HepG2 (cell line): ENCODE measurements around the gene SBDS. TPM values are rescaled to one million over a fixed set of nuclear protein-coding genes. Genes with fewer than 3 reads are reported as not detected.
"Not testable (repeated sequence)": the region's sequence is repeated elsewhere in the genome, so short reads cannot be mapped to it uniquely, and the experiment has no call there.

Experiments
- ATAC-seq: fragments of 200-7000 bp; cut with Tn5 transposase; 3 replicates; pipeline ENCODE4 v1.9.1; 2020; ENCODE audit warnings: mild to moderate bottlenecking, moderate library complexity
- BruUV-seq: library from RNA; stranded (reverse); fragments of 400-500 nt; replicated peaks from 2 replicates; lab custom pipeline; 2021; lab: Mats Ljungman, UMichigan
- CTCF ChIA-PET: fragments of 300-600 bp; formaldehyde crosslinking; extraction: SDS; loops from one replicate; lab custom pipeline; 2021; ENCODE audit warnings: low total read pairs, inconsistent platforms, low intra/inter-chr PET ratio; lab: Yijun Ruan, JAX
- POLR2A ChIA-PET: fragments of 350-600 bp; sonication (Branson Sonifier 250); formaldehyde crosslinking; loops from one replicate; lab custom pipeline; 2020; ENCODE audit warnings: antibody characterized with exemption, inconsistent platforms; lab: Yijun Ruan, JAX
- DNase-seq: peaks from one replicate; pipeline ENCODE4 v3.0.0-alpha.2; 2015; ENCODE audit warnings: low spot score
- FAIRE-seq: peaks from 3 replicates; lab custom pipeline; 2011; peaks lifted over from hg19 to GRCh38; lab: Jason Lieb, UNC
- H2AFZ ChIP-seq: one replicate; pipeline ENCODE4 v1.6.1; 2011; ENCODE audit warnings: low read length, inconsistent platforms
- H3K27ac ChIP-seq: fragments of 300-600 bp; 3 replicates; pipeline ENCODE4 v1.8.0; 2011; ENCODE audit warnings: mixed run types, mild to moderate bottlenecking, mixed read lengths, low read length, inconsistent platforms; ENCODE audit not compliant: insufficient read depth; ENCODE audit errors: extremely low read length
- H3K27me3 ChIP-seq, 2 experiments: fragments of 200-600 bp in 1 of 2; 2 replicates in 1 of 2; 3 replicates in 1 of 2; pipeline versions ENCODE4 v1.6.0 to v1.8.0; 2011; ENCODE audit warnings: low read length in 2 of 2, mild to moderate bottlenecking in 2 of 2, moderate library complexity in 2 of 2, inconsistent platforms in 1 of 2; ENCODE audit not compliant: insufficient read depth in 2 of 2, control insufficient read depth in 1 of 2
- H3K36me3 ChIP-seq, 2 experiments: fragments of 200-600 bp in 1 of 2; replicated peaks in 1 of 2; 2 replicates in 1 of 2; 3 replicates in 1 of 2; pipeline versions ENCODE4 v1.5.1 to v1.8.0; 2011; ENCODE audit warnings: low read length in 2 of 2, inconsistent platforms in 1 of 2; ENCODE audit not compliant: insufficient read depth in 2 of 2, control insufficient read depth in 1 of 2
- H3K4me1 ChIP-seq: 2 replicates; pipeline ENCODE4 v1.5.1; 2012; ENCODE audit warnings: low read length, inconsistent platforms; ENCODE audit not compliant: insufficient read depth
- H3K4me2 ChIP-seq: 2 replicates; pipeline ENCODE4 v1.6.0; 2011; ENCODE audit warnings: low read depth, low read length, inconsistent platforms
- H3K4me3 ChIP-seq, 3 experiments: fragments of 200-600 bp in 1 of 3; sonication (generic), shearing (Covaris generic) in 1 of 3; replicated peaks in 1 of 3; 2 replicates each; pipeline ENCODE4 v1.5.1; 2011 to 2016; ENCODE audit warnings: low read length in 3 of 3, inconsistent platforms in 2 of 3, low read depth in 2 of 3, mild to moderate bottlenecking in 2 of 3, control low read depth in 1 of 3, mixed read lengths in 1 of 3; ENCODE audit not compliant: insufficient read depth in 1 of 3
- H3K79me2 ChIP-seq: one replicate; pipeline ENCODE4 v1.6.1; 2011; ENCODE audit warnings: low read length, inconsistent platforms; ENCODE audit not compliant: insufficient read depth
- H3K9ac ChIP-seq: 2 replicates; pipeline ENCODE4 v1.6.0; 2011; ENCODE audit warnings: mild to moderate bottlenecking, low read depth, low read length, inconsistent platforms; ENCODE audit not compliant: insufficient read depth
- H3K9me3 ChIP-seq: 2 replicates; pipeline ENCODE4 v1.5.1; 2012; ENCODE audit warnings: mild to moderate bottlenecking, low read length
- H4K20me1 ChIP-seq: 2 replicates; pipeline ENCODE4 v1.6.0; 2011; ENCODE audit warnings: inconsistent platforms, mild to moderate bottlenecking, low read length, moderate library complexity; ENCODE audit not compliant: insufficient read depth
- JUNB ChIP-seq: sonication (generic); formaldehyde crosslinking; IDR thresholded peaks from 2 replicates; pipeline ENCODE4 v1.8.0; 2022; ENCODE audit warnings: missing genetic modification reagents, mild to moderate bottlenecking, borderline replicate concordance
- MIXL1 ChIP-seq: IDR thresholded peaks from 2 replicates; pipeline ENCODE4 v1.6.1; 2016
- SRSF4 ChIP-seq: fragments of 200-400 bp; formaldehyde crosslinking; IDR thresholded peaks from one replicate; pipeline ENCODE4 v1.6.1; 2018; ENCODE audit warnings: mild to moderate bottlenecking, low read depth, low read length, moderate library complexity; ENCODE audit not compliant: poor library complexity, severe bottlenecking
- ZNF160 ChIP-seq: sonication (generic); formaldehyde crosslinking; IDR thresholded peaks from 2 replicates; pipeline ENCODE4 v1.8.0; 2022; ENCODE audit warnings: mild to moderate bottlenecking, inconsistent platforms, missing genetic modification reagents
- ZNF264 ChIP-seq: sonication (generic); formaldehyde crosslinking; IDR thresholded peaks from 2 replicates; pipeline ENCODE4 v1.4.0; 2020; ENCODE audit warnings: missing genetic modification reagents
- WGBS: methylation state at CpG from one replicate; pipeline ENCODE4 v1.1.6; 2017; ENCODE audit warnings: low lambda C conversion rate; 5-methylcytosine and 5-hydroxymethylcytosine counted together
- in situ Hi-C: cut with HindIII; loops from 2 replicates; pipeline ENCODE4 v1.10.0; 2017; ENCODE audit warnings: low pct_unique_long_range_greater_than_20kb; ENCODE audit not compliant: extremely low pct_ligation_motif_present
- intact Hi-C: fragments of 100-400 bp; cut with micrococcal nuclease; formaldehyde crosslinking; loops from one replicate; pipeline ENCODE4 v1.10.0; 2022; ENCODE audit not compliant: unreplicated experiment
- polyA plus RNA-seq, 8 experiments: library from polyadenylated mRNA; depleted of rRNA in 3 of 8; stranded (reverse) in 7 of 8; unstranded in 1 of 8; fragments of >200 nt; fragmentation: Illumina TruSeq in 4 of 8; extraction: Trizol in 4 of 8; gene quantifications; 2 replicates each; pipeline versions ENCODE4 v1.2.1 to v1.2.3, GENCODE V29; 2011 to 2016; ENCODE audit warnings: low read depth in 4 of 8, missing spikeins in 1 of 8, mixed read lengths in 1 of 8; ENCODE audit not compliant: insufficient read depth in 1 of 8
- total RNA-seq, 5 experiments: library from RNA; depleted of rRNA; stranded (reverse); fragments of >200 nt; fragmentation: Illumina TruSeq; extraction: Trizol; gene quantifications; 2 replicates each; pipeline ENCODE4 v1.2.3, GENCODE V29; 2016; ENCODE audit warnings: low read depth in 1 of 5

SBDS gene
- total and polyA plus RNA-seq, 2 of the 13 experiments (the other 11 are each of a cell fraction or from before 2014, with no cell fraction given), result 39.1 to 79.3 TPM

DNA sequence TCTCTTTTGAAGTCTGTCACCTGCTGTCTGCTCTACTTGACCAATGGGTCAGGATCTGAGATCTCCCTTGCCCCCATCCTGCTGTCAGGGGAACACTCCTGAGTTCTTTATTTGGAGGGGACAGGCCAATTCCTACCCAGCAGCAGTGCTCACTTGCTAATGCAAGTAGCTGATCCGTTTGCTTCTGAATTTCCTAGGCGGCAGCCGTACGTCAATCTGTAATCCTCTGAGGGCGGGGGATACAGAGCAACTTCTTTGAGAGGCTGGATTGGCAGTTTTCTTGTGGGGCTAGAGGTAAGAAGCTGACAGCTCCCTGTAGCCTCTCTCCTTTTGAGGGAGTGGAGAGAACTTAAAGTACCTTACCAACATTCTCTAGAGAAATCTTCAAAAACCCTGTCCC, 37.9 kb upstream of the SBDS start:
- Histone ChIP-seq H3K27me3 (no peaks in the 10 kb centered on the region), H3K36me3 (peaks cover 1 to 10% of the 10 kb centered on the region in 2 experiments; a peak in 2 of 5 replicates), H3K4me1 (no peaks in the 10 kb centered on the region), H3K79me2 (no peaks in the 10 kb centered on the region), H3K9ac (no peak overlapping the region), H3K4me3 (no peak overlapping the region), H3K27ac (no peak overlapping the region), H2AFZ (no peak overlapping the region), H4K20me1 (no peaks in the 10 kb centered on the region), H3K4me2 (no peak overlapping the region), H3K9me3 (no peaks in the 10 kb centered on the region)
- ChIA-PET CTCF (no interaction called here), POLR2A (no interaction called here)
- ATAC-seq, result no peak
- in situ Hi-C loops (no loop called here), intact Hi-C loops (no loop called here)
- no peak for FAIRE-seq
- BruUV-seq, result no TSS peak
- WGBS, result 100% methylated on average over 5 of the region's 5 CpGs
- no peak for TF ChIP-seq JUNB (CRISPR knock-in tag)
- no peak for TF ChIP-seq SRSF4
- TF ChIP-seq ZNF160 (CRISPR knock-in tag), result no peak
- no peak for TF ChIP-seq ZNF264
- no peak for TF ChIP-seq MIXL1
- DNase-seq, result no peak

DNA sequence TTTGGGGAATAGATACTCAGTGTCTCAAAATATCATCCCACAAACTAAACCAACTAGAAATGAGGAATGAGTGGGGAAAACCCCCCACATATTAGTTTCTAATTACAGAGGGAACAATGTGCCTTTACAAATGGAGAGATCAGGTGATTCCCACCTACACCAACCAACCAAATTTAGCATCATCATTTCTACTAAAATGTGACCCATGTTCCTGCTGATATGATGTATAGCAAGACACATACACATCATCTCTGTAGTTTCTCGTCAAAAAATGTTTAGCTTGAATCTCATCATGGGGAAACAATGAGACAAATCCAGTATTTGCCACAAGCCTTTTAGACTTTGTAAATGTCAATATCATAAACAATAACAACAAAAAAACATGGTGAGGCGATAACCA, 36.3 kb upstream of the SBDS start:
- H3K9ac ChIP-seq, H3K4me3 ChIP-seq, H3K4me1 ChIP-seq, FAIRE-seq, H3K9me3 ChIP-seq, in situ Hi-C loops, POLR2A ChIA-PET, H3K27ac ChIP-seq, BruUV-seq, DNase-seq, H3K4me2 ChIP-seq, CTCF ChIA-PET, H4K20me1 ChIP-seq, H3K27me3 ChIP-seq, intact Hi-C loops, H3K79me2 ChIP-seq, H2AFZ ChIP-seq, ATAC-seq: not testable (repeated sequence)
- 99% methylated on average over 2 of the region's 2 CpGs for WGBS
- peaks cover 1 to 10% of the 10 kb centered on the region in 2 experiments; a peak in 2 of 5 replicates for H3K36me3 ChIP-seq

DNA sequence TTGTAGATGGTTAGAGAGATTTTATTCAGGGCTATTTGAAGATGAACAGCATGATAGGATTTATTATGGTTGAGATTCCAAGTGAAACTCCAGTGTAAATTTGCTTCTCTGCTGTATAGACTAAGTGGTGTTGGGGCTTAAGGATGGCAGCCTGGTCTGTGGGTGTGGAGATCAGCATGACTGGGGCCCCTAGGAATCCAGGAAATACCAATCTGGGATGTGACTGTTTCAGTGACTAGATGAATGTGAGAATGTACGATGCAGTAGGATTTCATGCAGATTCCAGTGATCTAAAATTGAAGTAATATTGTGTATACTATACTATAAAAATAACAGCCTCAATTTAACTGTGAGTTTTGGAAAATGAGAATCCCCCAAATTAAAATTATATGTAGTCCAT, 30.1 kb upstream of the SBDS start:
- 100% methylated on average over 1 of the region's 1 CpG for WGBS
- H3K9ac ChIP-seq, H4K20me1 ChIP-seq, CTCF ChIA-PET, FAIRE-seq, H3K4me3 ChIP-seq, in situ Hi-C loops, intact Hi-C loops, H3K27ac ChIP-seq, H3K4me1 ChIP-seq, H3K27me3 ChIP-seq, DNase-seq, H3K9me3 ChIP-seq, ATAC-seq, H3K4me2 ChIP-seq, H3K79me2 ChIP-seq, BruUV-seq, H2AFZ ChIP-seq, POLR2A ChIA-PET: not testable (repeated sequence)
- peaks cover 2 to 29% of the 10 kb centered on the region in 2 experiments; a peak in 3 of 5 replicates for H3K36me3 ChIP-seq
